Body of pancreas (tissue), 4 donors: ENCODE results near the gene VPS41.

Source experiments
- CTCF ChIP-seq, 7 experiments: fragments of 450-650 bp in 4 of 7; fragments of 200-600 bp in 3 of 7; sonication (generic) in 3 of 7; IDR thresholded peaks; one replicate each; pipeline ENCODE4 v1.5.1; 2016 to 2019; ENCODE audit warnings: antibody characterized with exemption in 7 of 7
- POLR2A ChIP-seq, 3 donors: fragments of 450-650 bp; IDR thresholded peaks; one replicate each; pipeline ENCODE4 v1.6.1; 2016; ENCODE audit warnings: antibody characterized with exemption in 3 of 3, mild to moderate bottlenecking in 2 of 3

- TF ChIP-seq CTCF (IDR thresholded peaks at IDR 0.05) (no peak), POLR2A (IDR thresholded peaks at IDR 0.05) (no peak)
Observed at GRCh38 chr7:38677981-38678697, 230.9 kb downstream of the VPS41 start.
